ENCODE data around the gene NAP1L5. TPM values are rescaled to one million over a fixed set of nuclear protein-coding genes. Genes with fewer than 3 reads are reported as not detected.

NAP1L5 gene
- total RNA-seq, 2 donors from 2014 or later = 1.2 to 1.5 TPM

- H3K9me3 Mint-ChIP-seq = no peaks in the 10 kb centered on the region
- no peak overlapping the region for H3K27ac ChIP-seq (ENCODE audit: low read depth, low read length)
Observed at GRCh38 chr4:88730811-88731210, 33.2 kb upstream of the NAP1L5 start.

GRCh38 chr4:88729146-88729760, 31.6 kb upstream of the NAP1L5 start:
- Histone ChIP-seq H3K9me3 (ENCODE audit: control insufficient read depth, low read length) (no peaks in the 10 kb centered on the region), H3K4me1 (ENCODE audit: control insufficient read depth, insufficient read depth, low read length) (no peaks in the 10 kb centered on the region), H3K9ac (ENCODE audit: extremely low read depth, low read length, poor library complexity, severe bottlenecking) (no peak overlapping the region), H3K27me3 (ENCODE audit: control insufficient read depth, insufficient read depth, low read length, poor library complexity, severe bottlenecking) (no peaks in the 10 kb centered on the region), H3K36me3 (ENCODE audit: control insufficient read depth, insufficient read depth, low read length) (peaks cover 9% of the 10 kb centered on the region), H3K27ac (ENCODE audit: low read depth, low read length) (no peak overlapping the region), H3K4me3 (ENCODE audit: low read length) (no peak overlapping the region)
- Mint-ChIP-seq H3K4me3 (no peak overlapping the region), H3K4me1 (no peaks in the 10 kb centered on the region), H3K9me3 (no peaks in the 10 kb centered on the region), H3K27me3 (ENCODE audit: insufficient read depth) (no peaks in the 10 kb centered on the region), H3K27ac (no peak overlapping the region), H3K36me3 (ENCODE audit: low read depth) (peaks cover 22% of the 10 kb centered on the region)
- no peak for DNase-seq
- 70 to 95% methylated on average over 2 to 6 of the region's 6 CpGs for WGBS, 2 experiments (ENCODE audit: insufficient coverage in 1 of 2, insufficient read length in 1 of 2)
- no peak for TF ChIP-seq CTCF (conservative IDR thresholded peaks at IDR 0.05)

More at GRCh38 chr4:88730811-88731210, 33.2 kb upstream of the NAP1L5 start:
- no peaks in the 10 kb centered on the region for H3K9me3 ChIP-seq (ENCODE audit: control insufficient read depth, low read length)
- H3K27me3 Mint-ChIP-seq (ENCODE audit: insufficient read depth) = no peaks in the 10 kb centered on the region
- no peak overlapping the region for H3K4me3 ChIP-seq (ENCODE audit: low read length)
- no peak for DNase-seq
- peaks cover 22% of the 10 kb centered on the region for H3K36me3 Mint-ChIP-seq (ENCODE audit: low read depth)
- TF ChIP-seq CTCF (conservative IDR thresholded peaks at IDR 0.05) = no peak
- H3K4me3 Mint-ChIP-seq = no peak overlapping the region
- no peaks in the 10 kb centered on the region for H3K27me3 ChIP-seq (ENCODE audit: control insufficient read depth, insufficient read depth, low read length, poor library complexity, severe bottlenecking)
- peaks cover 9% of the 10 kb centered on the region for H3K36me3 ChIP-seq (ENCODE audit: control insufficient read depth, insufficient read depth, low read length)
- no peaks in the 10 kb centered on the region for H3K4me1 ChIP-seq (ENCODE audit: control insufficient read depth, insufficient read depth, low read length)
- no peaks in the 10 kb centered on the region for H3K4me1 Mint-ChIP-seq
- H3K27ac Mint-ChIP-seq = no peak overlapping the region
- no peak overlapping the region for H3K9ac ChIP-seq (ENCODE audit: extremely low read depth, low read length, poor library complexity, severe bottlenecking)
- 88 to 94% methylated on average over 4 to 5 of the region's 5 CpGs for WGBS, 2 experiments (ENCODE audit: insufficient coverage in 1 of 2, insufficient read length in 1 of 2)

GRCh38 chr4:88728146-88728545, 30.5 kb upstream of the NAP1L5 start:
- Histone ChIP-seq H3K4me1 (ENCODE audit: control insufficient read depth, insufficient read depth, low read length) (no peaks in the 10 kb centered on the region), H3K27ac (ENCODE audit: low read depth, low read length) (no peak overlapping the region), H3K9ac (ENCODE audit: extremely low read depth, low read length, poor library complexity, severe bottlenecking) (no peak overlapping the region), H3K27me3 (ENCODE audit: control insufficient read depth, insufficient read depth, low read length, poor library complexity, severe bottlenecking) (no peaks in the 10 kb centered on the region), H3K36me3 (ENCODE audit: control insufficient read depth, insufficient read depth, low read length) (peaks cover 9% of the 10 kb centered on the region), H3K9me3 (ENCODE audit: control insufficient read depth, low read length) (no peaks in the 10 kb centered on the region), H3K4me3 (ENCODE audit: low read length) (no peak overlapping the region)
- no peak for DNase-seq
- Mint-ChIP-seq H3K36me3 (ENCODE audit: low read depth) (peaks cover 22% of the 10 kb centered on the region), H3K27ac (no peak overlapping the region), H3K4me3 (no peak overlapping the region), H3K9me3 (no peaks in the 10 kb centered on the region), H3K27me3 (ENCODE audit: insufficient read depth) (no peaks in the 10 kb centered on the region), H3K4me1 (no peaks in the 10 kb centered on the region)
- no peak for TF ChIP-seq CTCF (conservative IDR thresholded peaks at IDR 0.05)
- WGBS, 2 experiments (ENCODE audit: insufficient coverage in 1 of 2, insufficient read length in 1 of 2) = 92 to 100% methylated on average over 5 to 6 of the region's 6 CpGs

All from endodermal cell (in vitro differentiated cells).